Upper lobe of left lung (tissue), 6 donors: Measurements from ENCODE around the gene CAT. TPM values are rescaled to one million over a fixed set of nuclear protein-coding genes. Genes with fewer than 3 reads are reported as not detected.

Source experiments
- ATAC-seq, 2 donors: fragments of 200-7000 bp; cut with Tn5 transposase; one replicate each; pipeline ENCODE4 v1.9.1; 2022; ENCODE audit warnings: mild to moderate bottlenecking in 2 of 2, moderate library complexity in 2 of 2; ENCODE audit not compliant: low FRiP score in 2 of 2
- DNase-seq, 2 donors: peaks; one replicate each; pipeline ENCODE4 v3.0.0-alpha.2; 2019 to 2020
- H3K27ac ChIP-seq, 4 donors: fragments of 200-600 bp; sonication (generic); one replicate each; pipeline ENCODE4 v1.5.1; 2016 to 2019
- H3K27me3 ChIP-seq, 4 donors: fragments of 200-600 bp; sonication (generic); one replicate each; pipeline ENCODE4 v1.5.1; 2017 to 2019
- H3K36me3 ChIP-seq, 4 donors: fragments of 200-600 bp; sonication (generic); one replicate each; pipeline ENCODE4 v1.5.1; 2016 to 2019
- H3K4me1 ChIP-seq, 4 donors: fragments of 200-600 bp; sonication (generic); one replicate each; pipeline ENCODE4 v1.5.1; 2018 to 2019
- H3K4me3 ChIP-seq, 4 donors: fragments of 200-600 bp; sonication (generic); one replicate each; pipeline ENCODE4 v1.5.1; 2017 to 2019; ENCODE audit warnings: mild to moderate bottlenecking in 2 of 4, moderate library complexity in 1 of 4
- H3K9me3 ChIP-seq, 4 donors: fragments of 200-600 bp; sonication (generic); one replicate each; pipeline ENCODE4 v1.5.1; 2018 to 2019
- EP300 ChIP-seq, 4 donors: sonication (generic); formaldehyde crosslinking; IDR thresholded peaks; one replicate each; pipeline ENCODE4 v1.5.1; 2017; ENCODE audit warnings: antibody characterized with exemption in 4 of 4, control low read depth in 2 of 4
- POLR2A ChIP-seq, 4 donors: fragments of 450-650 bp; IDR thresholded peaks; one replicate each; pipeline ENCODE4 v1.5.1; 2016 to 2017; ENCODE audit warnings: antibody characterized with exemption in 4 of 4, mild to moderate bottlenecking in 2 of 4
- POLR2AphosphoS5 ChIP-seq, 2 donors: sonication (generic); formaldehyde crosslinking; IDR thresholded peaks; one replicate each; pipeline ENCODE4 v1.5.1; 2017; ENCODE audit warnings: antibody characterized with exemption in 2 of 2
- WGBS, 2 donors: methylation state at CpG; one replicate each; pipeline ENCODE4 v1.1.5; 2017 to 2018; 5-methylcytosine and 5-hydroxymethylcytosine counted together
- total RNA-seq, 6 donors: library from RNA; depleted of rRNA in 4 of 6; stranded (reverse); fragments of >200 nt in 4 of 6; gene quantifications; one replicate each; pipeline versions ENCODE4 v1.1.0 to v1.2.1, GENCODE V29; 2016 to 2021
- TF ChIP-seq, protein P1 (sequence below), 6 experiments: fragments of 450-650 bp in 4 of 6; fragments of 200-600 bp in 2 of 6; sonication (generic) in 2 of 6; IDR thresholded peaks; one replicate each; pipeline ENCODE4 v1.5.1; 2016 to 2019; ENCODE audit warnings: antibody characterized with exemption in 6 of 6
- donor health status: DM: no; HTN: no; CAD: no; lungs with moderate emphysema.
- donor health status: DM: no; HTN: yes; CAD: no; lungs with severe emphysema.

Gene CAT
- total RNA-seq, 6 donors from 2014 or later, result 133 to 380 (median 185) TPM

DNA sequence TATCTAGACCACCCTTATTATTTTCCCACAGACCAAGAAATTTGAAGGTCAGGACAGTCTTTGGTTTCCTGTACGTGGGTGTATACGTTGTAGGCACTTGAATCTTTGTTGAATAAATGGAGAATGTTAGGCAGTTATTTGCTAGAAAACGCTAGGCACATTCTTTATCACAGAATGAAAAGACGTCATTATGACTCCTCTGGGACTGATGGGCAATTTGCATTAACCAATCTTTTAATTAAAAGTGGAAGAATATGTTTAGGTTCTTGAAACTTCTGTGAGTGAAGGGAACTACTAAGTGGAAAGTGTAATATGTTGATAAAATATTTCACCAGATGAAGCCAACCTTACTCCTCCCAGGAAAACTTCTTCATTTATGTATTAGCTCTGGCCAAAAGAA, 5.7 kb downstream of the CAT start:
- Histone ChIP-seq H3K27ac (no peak overlapping the region), H3K36me3 (peaks cover 0 to 6% (median 2%) of the 10 kb centered on the region in 4 donors), H3K4me3 (no peak overlapping the region), H3K9me3 (no peaks in the 10 kb centered on the region), H3K4me1 (peaks cover 49 to 81% (median 77%) of the 10 kb centered on the region in 4 donors), H3K27me3 (no peaks in the 10 kb centered on the region)
- WGBS, 2 donors, result 63 to 77% methylated on average over 4 of the region's 4 CpGs
- DNase-seq, result no peak
- ATAC-seq, result no peak
- TF ChIP-seq POLR2A (IDR thresholded peaks at IDR 0.05) (no peak), POLR2AphosphoS5 (IDR thresholded peaks at IDR 0.05) (no peak), EP300 (IDR thresholded peaks at IDR 0.05) (no peak)
- TF ChIP-seq, protein P1, sequence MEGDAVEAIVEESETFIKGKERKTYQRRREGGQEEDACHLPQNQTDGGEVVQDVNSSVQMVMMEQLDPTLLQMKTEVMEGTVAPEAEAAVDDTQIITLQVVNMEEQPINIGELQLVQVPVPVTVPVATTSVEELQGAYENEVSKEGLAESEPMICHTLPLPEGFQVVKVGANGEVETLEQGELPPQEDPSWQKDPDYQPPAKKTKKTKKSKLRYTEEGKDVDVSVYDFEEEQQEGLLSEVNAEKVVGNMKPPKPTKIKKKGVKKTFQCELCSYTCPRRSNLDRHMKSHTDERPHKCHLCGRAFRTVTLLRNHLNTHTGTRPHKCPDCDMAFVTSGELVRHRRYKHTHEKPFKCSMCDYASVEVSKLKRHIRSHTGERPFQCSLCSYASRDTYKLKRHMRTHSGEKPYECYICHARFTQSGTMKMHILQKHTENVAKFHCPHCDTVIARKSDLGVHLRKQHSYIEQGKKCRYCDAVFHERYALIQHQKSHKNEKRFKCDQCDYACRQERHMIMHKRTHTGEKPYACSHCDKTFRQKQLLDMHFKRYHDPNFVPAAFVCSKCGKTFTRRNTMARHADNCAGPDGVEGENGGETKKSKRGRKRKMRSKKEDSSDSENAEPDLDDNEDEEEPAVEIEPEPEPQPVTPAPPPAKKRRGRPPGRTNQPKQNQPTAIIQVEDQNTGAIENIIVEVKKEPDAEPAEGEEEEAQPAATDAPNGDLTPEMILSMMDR (IDR thresholded peaks at IDR 0.05), result no peak

DNA sequence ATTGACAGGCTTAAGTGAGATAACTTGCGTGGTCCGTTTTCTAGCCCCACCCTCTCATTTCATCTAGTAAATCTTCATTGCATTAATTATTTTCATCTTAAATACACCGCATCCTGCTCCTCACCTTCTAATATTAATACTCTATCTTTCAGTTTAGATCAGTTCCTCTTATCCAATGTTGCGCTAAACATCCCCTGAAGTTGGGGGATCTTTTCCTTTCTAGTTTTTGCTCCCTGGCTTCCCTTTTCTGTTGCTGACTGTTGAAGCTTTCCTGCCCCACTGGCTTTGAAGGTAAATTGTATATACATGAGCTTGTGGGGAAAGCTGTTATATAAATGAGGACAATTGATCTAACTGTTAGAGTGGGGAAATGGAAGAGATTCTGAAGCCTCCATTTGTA, 7.2 kb downstream of the CAT start:
- no peaks in the 10 kb centered on the region for H3K27me3 ChIP-seq
- peaks cover 6 to 18% (median 12%) of the 10 kb centered on the region in 4 donors for H3K36me3 ChIP-seq
- TF ChIP-seq, protein P1 (IDR thresholded peaks at IDR 0.05), result no peak
- TF ChIP-seq EP300 (IDR thresholded peaks at IDR 0.05) (no peak), POLR2AphosphoS5 (IDR thresholded peaks at IDR 0.05) (no peak), POLR2A (IDR thresholded peaks at IDR 0.05) (no peak)
- no peaks in the 10 kb centered on the region for H3K9me3 ChIP-seq
- WGBS, 2 donors, result 57 to 74% methylated on average over 4 of the region's 4 CpGs
- no peak overlapping the region for H3K27ac ChIP-seq
- no peak for ATAC-seq
- no peak for DNase-seq
- H3K4me3 ChIP-seq, result no peak overlapping the region
- peaks cover 40 to 70% (median 64%) of the 10 kb centered on the region in 4 donors for H3K4me1 ChIP-seq

DNA sequence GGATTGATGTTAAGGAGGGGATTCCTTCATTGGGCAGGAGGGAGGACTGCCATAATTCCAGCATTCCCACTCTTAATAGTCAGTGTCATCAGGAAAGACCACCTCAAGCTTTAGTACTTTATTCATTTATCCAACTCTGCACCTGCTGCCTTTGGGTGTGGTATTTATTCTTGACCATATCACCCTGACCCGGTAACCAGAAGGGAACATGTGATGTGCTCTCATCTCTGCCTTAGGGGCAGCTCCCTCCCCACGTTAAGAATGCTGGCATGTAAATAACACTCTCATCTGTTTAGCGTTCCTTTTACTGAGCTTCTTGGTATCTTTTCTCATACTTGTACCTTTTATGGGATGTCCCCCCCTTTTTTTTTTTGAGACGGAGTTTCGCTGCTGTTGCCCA, 7.7 kb downstream of the CAT start:
- Histone ChIP-seq H3K9me3 (no peaks in the 10 kb centered on the region), H3K4me1 (peaks cover 40 to 66% (median 59%) of the 10 kb centered on the region in 4 donors), H3K27ac (no peak overlapping the region), H3K27me3 (no peaks in the 10 kb centered on the region), H3K36me3 (peaks cover 8 to 23% (median 12%) of the 10 kb centered on the region in 4 donors), H3K4me3 (no peak overlapping the region)
- 64 to 75% methylated on average over 5 of the region's 5 CpGs for WGBS, 2 donors
- DNase-seq (no peak), ATAC-seq (no peak)
- TF ChIP-seq POLR2AphosphoS5 (IDR thresholded peaks at IDR 0.05) (no peak), POLR2A (IDR thresholded peaks at IDR 0.05) (no peak), EP300 (IDR thresholded peaks at IDR 0.05) (no peak)
- TF ChIP-seq, protein P1 (IDR thresholded peaks at IDR 0.05), result no peak

DNA sequence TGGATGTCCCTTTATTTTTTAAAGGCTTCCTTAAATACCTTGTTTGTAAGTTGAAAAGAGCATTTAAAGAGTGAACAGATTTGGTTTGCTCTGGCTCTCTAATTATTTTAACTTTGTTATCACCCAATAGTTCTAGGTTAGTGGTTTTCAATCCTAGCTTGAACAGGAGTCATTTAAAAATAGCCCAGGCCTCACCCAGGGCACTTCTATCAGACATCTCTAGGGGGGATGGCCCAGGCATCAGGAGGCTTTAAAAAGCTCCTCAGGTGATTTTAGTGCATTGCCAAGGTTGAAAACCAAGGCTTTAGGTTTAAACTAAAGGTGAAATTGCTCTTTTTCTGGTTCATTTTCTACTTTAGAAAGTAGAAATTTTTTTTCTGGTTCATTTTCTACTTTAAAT, 8.3 kb downstream of the CAT start:
- Histone ChIP-seq H3K27me3 (no peaks in the 10 kb centered on the region), H3K4me1 (peaks cover 40 to 60% (median 54%) of the 10 kb centered on the region in 4 donors), H3K36me3 (peaks cover 12 to 29% (median 17%) of the 10 kb centered on the region in 4 donors), H3K4me3 (no peak overlapping the region), H3K27ac (no peak overlapping the region), H3K9me3 (no peaks in the 10 kb centered on the region)
- DNase-seq (no peak), ATAC-seq (no peak)
- no peak for TF ChIP-seq EP300 (IDR thresholded peaks at IDR 0.05)
- TF ChIP-seq POLR2AphosphoS5 (IDR thresholded peaks at IDR 0.05), result no peak
- TF ChIP-seq POLR2A (IDR thresholded peaks at IDR 0.05), result no peak
- TF ChIP-seq, protein P1 (IDR thresholded peaks at IDR 0.05), result no peak
